Measurements from ENCODE around the gene KLHL36.

KLHL36 gene

GRCh38 chr16:84647828-84648594, at the start of gene KLHL36:
TSS of gene KLHL36 (plus strand) at chr16:84648511. CDS start at chr16:84650868, 2,357 bp downstream.
- peak; percentile 66 for DNase-seq

DNA sequence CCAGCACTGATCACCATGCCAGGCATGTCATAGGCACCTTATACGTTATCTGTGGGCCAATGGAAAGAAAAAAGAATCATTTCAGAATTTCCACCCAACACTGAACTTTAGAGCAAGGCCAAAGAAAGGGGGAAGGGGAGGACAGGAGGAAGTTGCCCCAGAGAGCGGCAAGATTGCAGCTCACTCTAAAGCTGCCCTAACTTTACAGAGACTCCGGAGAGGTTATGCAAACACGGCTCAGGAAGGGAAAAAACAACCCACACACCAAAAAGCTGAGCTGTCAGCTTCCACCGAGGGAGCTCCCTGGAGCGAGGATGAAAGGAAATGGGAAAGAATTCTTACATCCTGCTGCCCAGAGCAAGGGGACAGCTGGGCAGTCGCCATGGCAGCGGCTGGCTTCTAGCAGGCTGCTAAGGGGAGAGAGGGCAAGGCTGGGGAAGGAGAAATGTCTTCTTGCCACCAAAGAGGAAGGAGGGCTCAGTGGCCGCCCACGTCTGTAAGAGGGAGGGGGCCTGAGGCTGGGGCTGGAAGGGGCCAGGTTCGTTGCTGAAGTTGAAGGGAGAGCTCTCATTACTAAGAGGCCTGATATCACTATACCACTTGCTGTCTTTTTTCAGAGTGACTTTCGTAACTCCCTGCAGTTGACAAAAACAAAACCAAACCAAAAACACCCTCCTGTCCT, 48.6 kb upstream of the KLHL36 start:
- peak; percentile 84 for DNase-seq

DNA sequence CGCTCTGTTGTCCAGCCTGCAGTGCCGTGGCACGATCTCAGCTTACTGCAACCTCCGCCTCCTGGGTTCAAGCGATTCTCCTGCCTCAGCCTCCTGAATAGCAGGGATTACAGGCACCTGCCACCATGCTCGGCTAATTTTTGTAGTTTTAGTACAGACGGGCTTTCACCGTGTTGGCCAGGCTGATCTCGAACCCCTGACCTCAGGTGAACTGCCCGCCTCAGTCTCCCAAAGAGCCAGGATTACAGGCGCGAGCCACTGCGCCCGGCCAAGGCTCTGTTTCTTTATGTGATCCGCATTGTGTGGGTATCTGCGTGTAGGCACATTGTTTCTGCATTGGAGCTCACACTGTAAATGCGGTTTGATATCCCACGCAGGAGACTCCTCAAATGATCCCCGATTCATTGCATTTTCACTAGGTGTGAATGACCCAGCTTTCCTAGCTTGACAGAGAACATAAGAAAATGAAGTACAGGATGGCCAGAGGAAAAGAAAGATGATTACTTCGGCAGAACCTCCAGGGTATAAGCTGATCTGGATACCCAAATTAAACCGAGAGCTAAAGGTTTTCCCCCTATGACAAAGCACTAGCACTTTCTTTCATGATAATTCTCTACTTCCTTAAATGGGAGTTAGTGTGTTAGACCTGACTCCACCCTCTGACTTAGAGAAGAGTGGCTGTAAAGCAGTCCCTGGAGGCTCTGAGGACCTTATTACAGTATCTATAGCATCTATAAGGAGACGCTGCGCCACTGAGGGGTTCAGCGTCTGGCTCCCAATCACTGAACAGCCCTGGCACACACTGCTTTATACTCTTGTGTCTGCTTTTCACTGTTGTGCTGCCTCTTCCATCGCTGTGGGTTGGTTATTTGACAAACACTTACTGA, 47.7 kb upstream of the KLHL36 start:
- DNase-seq: peak; percentile 84

DNA sequence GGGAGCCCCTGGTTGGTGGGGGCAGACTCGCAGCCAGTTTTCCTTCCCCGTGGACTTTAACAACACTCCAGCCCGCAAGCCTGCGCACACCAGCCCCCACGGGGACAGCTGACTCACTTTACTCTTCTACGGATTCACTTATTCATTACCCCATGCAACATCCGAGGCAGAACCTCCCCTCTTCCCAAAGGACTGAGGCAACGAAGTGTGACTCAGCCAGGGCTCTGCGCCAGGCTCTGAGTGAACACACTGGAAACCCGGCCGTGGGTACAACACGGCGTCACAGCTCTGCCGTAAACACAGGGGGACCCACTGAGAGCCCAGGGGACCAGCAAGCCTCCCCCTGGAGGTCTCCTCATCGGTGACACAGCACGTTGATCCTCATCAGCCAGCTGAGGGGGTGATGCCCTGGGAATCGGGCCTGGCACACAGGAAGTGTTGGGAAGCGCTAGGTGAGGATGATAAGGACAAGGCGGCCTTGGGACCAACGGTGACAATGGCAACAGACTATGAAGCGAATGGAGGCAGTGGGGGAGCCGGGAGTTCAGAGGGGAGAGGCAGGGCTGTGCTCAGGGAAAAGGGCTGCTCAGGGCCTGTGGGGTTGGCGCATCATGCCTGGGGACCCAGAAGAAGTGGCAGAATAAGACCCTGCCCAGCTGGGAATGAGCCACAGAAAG, 45.0 kb upstream of the KLHL36 start:
- no peak for DNase-seq

DNA sequence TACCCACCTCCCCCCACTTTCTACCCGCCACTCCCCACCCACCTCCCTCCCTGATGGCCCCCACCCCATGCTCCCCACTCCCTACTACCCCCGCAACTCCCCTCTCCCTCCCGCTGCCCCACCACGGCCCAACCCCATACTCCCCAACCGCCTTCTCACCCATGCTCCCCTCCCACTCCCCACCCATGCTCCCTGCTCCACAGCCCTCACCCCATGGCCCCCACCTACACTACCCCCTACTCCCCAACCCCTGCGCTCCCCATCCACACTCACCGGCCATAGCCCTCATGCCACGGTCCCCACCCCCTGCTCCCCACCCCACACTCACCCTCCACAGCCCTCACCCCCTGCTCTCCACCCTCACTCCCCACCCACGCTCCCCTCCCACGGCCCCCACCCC, 44.4 kb upstream of the KLHL36 start:
- no peak for DNase-seq

GRCh38 chr16:84604477-84605013, 43.8 kb upstream of the KLHL36 start:
- no peak for DNase-seq

DNA sequence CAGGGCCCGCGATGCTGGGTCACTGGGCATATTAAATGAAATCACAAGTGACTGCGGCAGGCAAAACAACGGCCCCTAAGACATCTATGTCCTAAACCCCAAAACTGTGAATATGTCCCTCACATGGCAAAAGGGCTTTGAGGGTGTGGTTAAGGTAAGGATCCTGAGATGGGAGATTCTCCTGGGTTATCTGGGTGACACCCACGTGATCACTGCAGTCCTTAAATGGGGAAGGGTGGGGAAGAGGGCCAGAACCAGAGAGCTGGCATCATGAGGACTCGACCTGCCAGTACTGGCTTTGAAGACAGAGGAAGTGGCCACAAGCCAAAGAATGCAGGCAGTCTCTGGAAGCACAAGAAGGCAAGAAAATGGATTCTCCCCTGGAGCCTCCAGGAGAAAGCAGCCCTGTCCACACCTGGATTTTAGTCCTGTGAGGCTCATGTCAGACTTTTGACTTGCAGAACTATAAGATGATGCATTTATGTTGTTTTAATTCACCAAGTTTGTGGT, 42.9 kb upstream of the KLHL36 start:
- DNase-seq: no peak

DNA sequence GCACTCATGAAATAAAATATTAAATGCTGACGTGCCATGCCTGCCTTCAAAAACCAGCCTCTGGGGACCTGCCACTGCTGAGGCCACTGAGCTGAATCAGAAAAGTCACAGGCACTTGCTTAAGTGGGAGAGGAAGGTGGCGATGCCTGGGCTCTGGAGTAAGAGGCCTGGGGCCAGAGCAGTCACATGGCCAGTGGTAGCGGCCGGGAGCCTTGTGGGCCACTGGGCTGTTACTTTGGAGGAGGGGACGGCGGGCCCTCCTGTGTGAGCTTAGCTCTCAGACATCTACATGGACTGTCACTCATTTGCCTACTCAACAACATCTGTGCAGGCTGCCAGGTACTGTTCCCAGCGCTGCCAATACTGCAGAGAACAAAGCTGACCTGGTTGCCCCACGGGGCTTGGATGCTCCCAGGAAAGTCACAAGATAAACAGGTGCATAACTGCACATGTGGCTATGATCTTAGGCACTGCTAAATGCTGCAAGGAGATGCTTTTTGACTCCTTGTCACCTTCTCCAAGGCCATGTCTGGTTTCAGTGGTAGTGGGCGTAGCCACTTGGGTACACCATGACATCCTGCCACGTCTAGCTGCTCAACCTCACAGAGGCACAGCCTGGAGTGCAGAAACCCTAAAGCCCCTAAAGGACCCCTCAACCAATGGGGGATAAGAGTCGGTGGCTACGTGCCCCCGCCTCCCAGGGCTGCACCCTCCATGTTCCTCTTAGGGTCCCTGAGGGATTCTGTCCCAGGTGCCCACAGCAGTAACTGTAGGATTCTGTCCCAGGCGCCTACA, 42.0 kb upstream of the KLHL36 start:
- no peak for DNase-seq

DNA sequence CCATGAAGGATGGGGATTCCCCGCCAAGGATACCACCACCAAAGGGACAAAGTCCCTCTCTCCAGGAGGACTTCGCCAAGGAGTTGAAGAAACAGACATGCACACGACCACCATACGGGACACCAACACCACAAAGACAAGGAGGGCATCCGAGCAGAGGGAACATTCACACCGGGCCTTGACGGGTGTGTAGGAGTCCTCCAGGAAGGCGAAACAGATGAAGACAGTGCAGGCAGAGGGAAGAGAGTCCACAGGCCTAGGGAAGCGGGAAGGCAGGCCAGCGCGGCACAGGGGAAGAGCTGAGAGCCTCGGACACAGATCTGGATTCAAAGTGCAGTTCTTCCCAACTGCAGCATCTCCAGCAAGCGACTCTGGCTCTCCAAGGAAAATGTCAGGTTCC, 41.2 kb upstream of the KLHL36 start:
- no peak for DNase-seq

DNA sequence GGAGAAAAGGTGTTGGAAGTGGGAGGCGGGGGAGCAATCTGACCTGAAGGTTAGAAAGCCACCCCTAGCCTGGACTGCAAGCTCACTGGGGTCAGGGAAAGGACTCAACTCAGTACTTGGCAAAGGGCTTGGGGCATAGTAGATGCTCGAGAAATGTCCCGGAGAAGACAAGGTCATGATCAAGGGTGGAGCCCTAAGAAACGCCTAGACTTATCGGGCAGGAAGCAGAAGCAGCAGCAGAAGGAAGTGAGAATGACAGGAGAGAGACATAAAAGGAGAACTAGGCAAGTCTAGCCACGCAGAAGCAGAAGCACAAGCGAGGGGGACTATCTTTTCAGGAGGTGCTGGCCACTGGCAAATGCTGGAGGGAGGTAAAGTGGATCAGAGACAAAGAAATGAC, 40.6 kb upstream of the KLHL36 start:
- peak; percentile 91 for DNase-seq

DNA sequence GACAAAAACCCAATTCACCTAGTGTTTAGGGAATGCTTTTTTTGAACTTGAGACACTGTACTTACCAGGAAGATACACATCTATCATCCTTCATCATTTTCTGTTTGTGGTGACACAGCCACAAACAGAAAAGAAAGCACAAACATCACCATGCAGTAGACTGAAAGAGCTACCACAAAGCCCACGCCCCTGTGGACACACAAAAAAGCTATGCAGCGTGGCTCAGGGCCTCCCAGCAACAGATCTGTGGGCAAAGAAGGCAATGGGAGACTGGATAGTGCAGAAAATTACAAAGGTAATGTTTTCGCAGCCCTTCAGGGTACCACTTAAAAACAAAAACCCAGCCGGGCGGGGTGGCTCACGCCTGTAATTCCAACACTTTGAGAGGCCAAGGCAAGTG, 40.0 kb upstream of the KLHL36 start:
- DNase-seq: peak; percentile 63

GRCh38 chr16:84609563-84610177, 38.6 kb upstream of the KLHL36 start:
- DNase-seq: no peak

DNA sequence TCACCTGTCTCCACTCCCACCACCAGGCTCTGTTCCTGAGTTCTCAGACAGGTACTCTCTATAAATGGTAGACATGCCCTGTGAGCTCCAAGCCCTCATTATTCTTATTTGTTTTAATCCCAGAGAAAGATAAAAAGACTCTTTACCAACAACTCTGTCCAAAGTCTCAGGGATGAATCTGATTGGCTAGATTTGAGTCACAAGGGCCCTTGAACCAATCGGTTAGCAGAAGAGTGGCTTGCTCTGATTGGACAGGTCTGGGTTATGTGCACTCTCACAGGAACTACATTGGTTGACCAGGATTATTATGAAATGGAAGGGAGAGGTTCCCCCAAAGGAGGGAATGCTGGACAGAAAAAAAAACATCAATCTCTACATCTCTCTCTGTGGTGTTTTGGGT, 37.9 kb upstream of the KLHL36 start:
- DNase-seq: no peak

DNA sequence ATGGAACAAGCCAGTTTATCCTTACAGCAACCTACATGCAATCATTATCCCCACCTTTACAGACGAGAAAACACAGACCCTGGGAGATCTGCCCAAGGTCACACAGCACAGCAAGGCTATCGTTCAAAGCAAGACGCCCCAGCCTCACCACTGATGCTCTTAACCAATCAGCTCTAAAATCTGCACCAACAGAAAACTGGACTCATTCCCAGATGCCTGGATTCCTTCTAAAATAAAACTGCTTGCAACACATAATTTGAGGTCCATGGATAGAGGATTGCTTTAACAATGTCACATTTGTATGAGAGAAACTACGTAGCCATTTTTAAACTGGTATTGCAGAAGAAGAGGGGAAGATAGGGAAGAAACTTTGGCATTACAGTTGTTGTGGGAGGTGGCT, 37.3 kb upstream of the KLHL36 start:
- no peak for DNase-seq

DNA sequence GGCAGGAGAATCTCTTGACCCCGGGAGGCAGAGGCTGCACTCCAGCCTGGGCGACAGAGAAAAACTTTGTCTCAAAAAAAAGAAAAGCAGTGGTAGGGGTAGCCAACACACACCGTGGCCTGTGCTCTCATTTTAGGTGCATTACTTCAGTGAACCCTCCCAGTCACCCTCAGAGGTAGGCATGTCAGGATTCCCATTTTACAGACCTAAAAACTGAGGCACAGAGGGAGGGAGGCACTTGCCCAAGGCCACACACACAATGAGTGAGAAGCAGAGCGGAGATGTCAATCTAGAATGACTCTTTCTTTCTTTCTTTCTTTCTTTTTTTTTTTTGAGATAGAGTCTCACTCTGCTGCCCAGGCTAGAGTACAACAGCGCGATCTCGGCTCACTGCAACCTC, 35.6 kb upstream of the KLHL36 start:
- DNase-seq: no peak

- DNase-seq: no peak
Measured at GRCh38 chr16:84613408-84614072, 34.8 kb upstream of the KLHL36 start.

DNA sequence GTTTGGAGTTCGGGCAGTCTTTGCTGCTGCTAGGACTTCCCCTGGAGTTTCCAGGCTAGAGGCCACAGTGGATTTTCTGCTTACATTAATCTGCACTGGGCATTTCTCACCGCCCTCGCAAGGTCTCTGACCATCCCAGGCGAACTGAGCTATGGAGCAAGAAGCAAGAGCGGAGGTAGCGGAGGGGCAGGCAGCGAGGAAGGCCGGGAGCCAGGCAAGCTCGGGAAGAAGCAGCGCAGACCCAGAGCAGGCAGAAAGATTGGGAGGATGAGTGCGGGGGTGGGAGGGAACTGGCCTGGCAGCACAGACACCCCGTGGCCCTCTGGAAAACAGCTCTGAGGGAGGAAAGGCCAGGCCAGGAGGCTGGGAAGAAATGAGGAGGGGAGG, 34.2 kb upstream of the KLHL36 start:
- no peak for DNase-seq

DNA sequence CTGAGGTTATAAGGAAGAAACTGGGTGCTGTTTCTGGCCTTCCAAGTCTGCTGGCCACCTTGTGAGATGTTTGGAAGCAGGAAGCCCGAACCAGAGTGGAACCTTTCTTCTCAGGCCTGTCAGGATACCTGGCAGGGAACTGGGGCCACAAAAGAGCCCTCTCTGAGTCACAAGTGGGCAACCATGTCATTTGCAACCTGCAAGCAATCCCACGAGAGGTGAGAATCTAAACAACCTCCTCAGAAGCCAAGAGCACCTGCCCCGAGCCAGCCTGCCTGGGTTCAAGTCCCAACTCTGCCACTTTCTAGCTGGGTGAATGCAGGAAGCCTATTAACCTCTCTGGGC, 33.7 kb upstream of the KLHL36 start:
- no peak for DNase-seq

DNA sequence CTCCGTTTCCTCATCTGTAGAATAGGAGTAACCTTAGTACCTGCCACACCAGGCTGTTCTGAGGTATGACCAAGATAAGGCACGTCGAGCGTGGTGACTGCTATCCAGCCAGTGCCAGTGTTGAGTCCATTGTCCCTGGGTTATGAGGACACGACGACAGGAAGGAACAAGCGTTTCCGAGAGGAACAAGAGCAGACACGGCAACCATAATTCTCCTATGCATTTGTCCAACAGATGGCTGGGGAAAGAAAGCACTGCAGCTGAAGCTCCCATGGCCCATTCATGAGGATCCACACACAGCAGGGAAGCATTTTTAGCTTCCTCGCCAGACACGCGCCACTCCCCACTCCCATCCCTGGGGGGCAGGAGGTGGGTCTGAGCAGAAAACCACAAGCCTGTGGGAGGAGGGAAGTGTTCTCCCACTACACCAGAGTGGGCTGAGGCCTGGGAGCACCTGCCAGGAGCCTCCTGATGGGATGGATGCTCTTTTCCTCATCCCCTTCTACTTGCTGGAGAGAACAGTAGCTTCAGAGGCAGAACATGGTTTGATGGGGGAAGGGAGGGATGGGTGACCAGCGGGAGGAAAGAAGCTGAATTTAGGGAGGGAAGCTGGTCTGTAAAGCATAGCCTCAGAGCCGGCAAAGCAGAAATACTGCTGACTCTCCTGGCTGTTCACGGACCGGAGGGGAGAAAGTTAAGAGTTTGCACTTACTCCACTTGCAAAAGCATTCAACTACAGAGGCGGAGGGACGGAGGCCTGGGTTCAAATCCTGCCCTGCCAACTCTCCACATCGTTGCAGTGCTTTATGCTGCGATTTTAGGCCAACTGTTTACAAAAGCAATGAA, 33.1 kb upstream of the KLHL36 start:
- no peak for DNase-seq

DNA sequence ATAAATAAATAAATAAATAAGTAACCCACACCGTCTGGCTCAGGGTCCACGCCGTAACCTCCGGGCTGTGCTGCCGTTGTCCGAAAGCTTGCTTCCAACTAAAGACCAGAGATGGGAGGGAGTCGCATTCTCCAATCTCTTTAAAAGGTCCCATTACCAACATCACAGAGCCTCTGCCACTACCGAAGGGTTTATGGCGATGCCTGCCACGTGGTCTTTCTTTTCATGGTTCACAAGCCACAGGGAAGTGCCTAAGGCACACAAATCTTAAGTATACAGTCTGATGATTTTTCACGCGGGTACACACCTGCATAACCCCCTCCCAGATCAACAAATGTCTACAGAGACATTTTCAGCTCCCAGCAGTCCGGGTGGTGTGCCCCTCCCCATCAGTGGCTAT, 31.8 kb upstream of the KLHL36 start:
- DNase-seq: no peak
